ENCODE results near the gene CDCA5.
"Not testable (repeated sequence)": the region's sequence is repeated elsewhere in the genome, so short reads cannot be mapped to it uniquely, and the experiment has no call there.

CDCA5 gene

DNA sequence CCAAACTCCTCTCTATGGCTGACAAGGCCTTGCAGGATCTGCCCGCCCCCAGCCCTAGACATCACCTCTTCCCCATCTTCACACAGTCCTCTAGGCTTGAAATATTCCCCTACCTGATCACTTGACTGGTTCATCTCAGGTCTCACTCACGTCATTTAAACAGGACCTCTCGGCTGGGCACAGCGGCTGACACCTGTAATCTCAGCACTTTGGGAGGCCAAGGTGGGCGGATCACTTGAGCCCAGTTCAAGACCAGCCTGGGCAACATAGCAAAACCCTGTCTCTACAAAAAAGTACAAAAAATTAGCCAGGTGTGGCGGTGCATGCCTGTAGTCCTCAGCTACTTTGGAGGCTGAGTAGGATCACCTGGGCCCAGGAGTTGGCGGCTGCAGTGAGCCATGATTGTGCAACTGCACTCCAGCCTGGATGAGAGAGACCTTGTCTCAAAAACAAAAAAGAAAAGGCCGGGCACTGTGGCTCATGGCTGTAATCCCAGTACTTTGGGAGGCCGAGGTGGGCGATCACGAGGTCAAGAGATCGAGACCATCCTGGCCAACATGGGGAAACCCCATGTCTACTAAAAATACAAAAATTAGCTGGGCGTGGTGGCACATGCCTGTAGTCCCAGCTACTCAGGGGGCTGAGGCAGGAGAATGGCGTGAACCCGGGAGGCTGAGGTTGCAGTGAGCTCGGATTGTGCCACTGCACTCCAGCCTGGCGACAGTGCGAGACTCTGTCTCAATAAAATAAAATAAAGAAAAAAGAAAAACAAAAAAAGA lies 35.2 kb upstream of the CDCA5 start:
- DNase-seq (ENCODE audit: low read depth): not testable (repeated sequence)

DNA sequence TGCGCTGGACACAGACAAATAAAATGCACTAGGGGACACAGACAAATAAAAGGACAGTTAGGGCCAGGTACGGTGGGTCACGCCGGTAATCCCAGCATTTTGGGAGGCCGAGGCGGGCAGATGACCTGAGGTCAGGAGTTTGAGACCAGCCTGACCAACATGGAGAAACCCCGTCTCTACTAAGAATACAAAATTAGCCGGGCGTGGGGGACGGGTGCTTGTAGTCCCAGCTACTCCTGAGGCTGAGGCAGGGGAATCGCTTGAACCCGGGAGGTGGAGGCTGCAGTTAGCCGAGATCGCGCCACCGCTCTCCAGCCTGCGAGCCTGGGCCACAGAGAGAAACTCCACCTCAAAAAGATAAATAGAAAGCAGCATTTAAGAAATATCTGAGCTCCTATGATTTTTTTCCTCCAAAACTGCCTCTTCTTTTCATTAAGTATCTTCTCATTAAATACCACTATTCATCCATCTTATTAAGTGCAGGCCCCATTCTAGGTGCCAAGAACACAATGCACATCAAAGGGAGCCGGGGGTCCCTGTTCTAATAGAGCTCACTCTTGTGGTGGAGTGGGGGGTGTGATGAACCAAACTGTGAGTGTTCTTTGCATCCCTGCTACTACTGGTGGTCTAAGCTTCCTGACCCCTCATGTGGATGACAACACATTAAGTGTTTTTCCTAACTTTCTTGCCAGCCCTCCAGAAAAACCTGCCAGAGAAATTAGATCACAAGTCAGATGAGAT lies 34.4 kb upstream of the CDCA5 start:
- no peak for DNase-seq (ENCODE audit: low read depth)

DNA sequence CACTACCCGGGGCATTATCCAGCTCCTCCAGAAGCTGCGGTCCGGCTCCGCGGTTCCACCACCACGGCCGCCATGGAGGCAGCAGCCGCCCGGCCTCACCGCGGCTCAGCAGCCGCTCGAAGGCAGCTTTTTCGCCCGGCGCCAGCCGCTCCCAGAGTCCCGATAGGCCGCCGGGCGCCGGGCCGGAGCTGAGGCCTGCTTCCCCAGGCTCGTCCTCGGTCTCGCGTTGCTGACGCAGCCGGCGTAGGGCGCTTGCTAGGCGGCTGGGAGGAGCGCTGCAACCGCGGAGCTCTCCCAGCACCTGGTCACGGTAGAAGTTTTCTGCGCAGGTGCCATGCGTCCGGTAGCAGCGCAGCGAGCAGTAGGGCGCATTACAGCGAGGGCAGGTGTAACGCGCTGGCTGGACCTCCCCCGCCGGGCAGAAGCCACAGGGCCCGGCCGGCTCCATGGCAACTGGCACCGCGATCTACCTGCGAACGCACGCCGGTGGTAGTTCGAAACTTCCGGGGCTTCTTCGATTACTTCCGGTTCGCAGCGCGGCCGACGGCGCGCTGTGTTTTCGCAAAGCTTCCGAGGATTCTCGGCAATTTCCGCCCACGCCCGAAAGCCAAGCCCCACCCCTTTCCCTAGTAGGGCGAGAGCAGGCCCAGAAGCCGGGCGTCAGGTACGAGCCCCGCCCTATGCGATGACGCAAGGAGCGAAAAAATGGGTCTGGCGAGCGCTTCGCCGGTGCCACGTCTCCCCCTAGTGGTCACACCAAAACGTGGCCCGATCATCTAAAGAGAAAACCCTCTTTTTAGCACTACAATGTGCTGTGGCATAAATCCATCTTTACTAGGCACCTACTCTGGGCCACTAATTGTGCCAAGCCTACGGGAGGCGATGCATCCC lies 33.6 kb upstream of the CDCA5 start, which contains the start of gene ZNHIT2:
Gene ZNHIT2, minus strand, starts transcription at position 496 of the 891 bp plus-strand sequence. Its CDS starts 48 bp downstream, at position 448.
- DNase-seq (ENCODE audit: low read depth): peak; percentile 99

DNA sequence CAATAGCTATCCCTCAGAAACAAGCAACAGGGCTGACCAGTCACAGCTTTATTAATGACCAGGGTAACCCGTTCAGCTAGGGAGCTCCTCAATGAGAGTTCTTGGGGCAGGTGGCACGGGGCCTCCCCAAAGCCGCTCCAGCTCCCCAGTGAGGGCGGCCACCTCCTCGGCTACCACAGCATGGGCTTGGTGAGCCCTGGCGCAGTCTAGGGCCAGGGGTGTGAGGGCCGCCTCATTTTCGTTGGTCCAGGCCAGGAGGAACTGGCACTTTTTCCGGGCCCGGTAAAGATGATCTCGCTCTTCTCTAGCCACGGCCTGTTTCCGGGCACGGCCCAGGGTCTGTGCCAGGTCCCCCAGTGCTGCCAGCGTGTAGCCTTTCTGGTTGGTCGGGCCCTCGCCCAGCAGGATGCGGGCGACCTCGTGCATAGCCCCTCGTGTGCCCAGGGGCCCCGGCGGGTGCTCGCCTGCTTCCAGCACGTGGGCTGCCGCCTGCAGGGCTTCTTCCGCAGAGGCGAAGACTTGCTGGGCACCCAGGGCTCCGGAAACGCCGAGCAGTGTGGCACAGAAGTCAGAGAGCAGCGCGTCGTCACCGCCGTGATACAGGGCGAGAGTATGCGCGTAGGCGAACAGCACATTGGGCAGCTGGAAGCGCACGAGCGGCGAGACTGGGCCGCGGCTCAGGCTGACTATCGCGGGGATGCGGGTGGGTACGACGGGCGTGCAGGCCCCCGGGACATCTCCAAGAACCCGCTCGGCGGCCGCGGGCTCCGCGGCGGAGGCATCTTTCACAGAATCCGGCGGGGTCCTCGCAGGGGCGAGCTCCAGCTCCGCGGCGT lies 32.7 kb upstream of the CDCA5 start:
- DNase-seq (ENCODE audit: low read depth): peak; percentile 74

DNA sequence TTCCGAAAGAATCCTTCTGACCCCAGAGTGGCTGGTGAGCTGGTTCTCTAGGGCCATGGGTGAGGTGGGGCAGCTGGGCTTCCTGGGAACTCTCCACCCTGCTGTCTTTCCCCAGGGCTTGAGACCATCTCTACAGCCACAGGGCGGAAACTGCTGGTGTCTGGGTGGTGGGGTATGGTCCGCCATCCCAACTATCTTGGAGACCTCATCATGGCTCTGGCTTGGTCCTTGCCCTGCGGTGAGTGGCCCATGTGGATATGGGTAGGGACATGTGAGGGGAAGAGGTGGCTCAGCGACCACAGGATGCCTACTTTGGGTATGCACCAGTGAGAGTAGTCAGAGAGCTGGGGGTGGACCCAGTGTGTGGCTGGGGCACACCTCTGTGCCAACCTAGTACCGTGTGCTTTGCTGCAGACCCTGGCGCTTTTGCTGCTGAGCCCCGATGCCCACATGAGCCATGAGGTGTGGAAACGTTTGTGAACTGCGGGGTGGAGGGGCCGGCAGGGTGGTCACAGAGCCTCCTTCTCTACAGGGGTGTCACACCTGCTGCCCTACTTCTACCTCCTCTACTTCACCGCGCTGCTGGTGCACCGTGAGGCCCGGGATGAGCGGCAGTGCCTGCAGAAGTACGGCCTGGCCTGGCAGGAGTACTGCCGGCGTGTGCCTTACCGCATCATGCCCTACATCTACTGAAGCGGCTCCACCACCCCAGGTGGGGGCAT lies 31.7 kb upstream of the CDCA5 start:
- DNase-seq (ENCODE audit: low read depth): no peak

DNA sequence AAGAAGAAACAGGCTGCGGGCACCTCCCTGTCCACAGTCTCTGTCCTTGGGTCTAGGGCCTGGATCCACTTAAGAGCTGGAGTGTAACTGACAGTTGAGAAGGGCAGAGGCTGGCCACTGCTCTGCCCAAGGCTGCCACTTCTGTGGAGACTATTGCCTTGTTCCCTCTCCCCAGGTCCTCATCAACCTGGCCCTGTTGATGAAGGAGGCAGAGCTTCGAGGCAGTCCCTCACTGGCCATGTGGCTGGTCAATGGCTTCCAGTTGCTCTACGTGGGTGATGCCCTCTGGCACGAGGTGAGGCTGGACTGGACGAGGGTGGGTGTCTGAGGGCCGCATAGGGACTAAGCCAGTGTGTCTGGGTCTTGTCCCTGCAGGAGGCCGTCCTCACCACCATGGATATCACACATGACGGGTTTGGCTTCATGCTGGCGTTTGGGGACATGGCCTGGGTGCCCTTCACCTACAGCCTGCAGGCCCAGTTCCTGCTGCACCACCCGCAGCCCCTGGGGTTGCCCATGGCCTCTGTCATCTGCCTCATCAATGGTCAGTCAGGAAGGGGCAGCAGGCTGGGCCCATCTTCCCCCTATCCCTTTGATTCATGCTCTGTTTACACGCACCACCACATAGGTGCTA lies 30.8 kb upstream of the CDCA5 start:
- no peak for DNase-seq (ENCODE audit: low read depth)

DNA sequence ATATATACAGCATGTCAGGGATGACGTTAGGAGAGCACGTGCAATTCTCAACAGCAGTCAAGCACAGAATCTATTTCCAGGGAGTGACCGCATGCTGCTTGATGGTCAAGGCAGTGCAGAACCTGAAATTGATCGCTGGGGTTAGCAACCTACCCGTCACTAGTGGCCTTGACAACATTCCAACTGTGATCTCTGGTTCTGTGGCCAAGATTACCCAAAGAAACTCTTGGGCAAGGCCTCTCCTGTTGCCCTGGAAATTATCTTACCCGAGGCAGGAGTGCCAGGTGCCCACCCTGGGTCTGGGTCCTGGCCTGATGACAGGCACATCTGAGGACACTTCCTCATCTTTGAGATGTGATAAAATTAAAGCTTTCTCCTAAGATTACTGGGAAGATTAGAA lies 30.0 kb upstream of the CDCA5 start:
- no peak for DNase-seq (ENCODE audit: low read depth)

DNA sequence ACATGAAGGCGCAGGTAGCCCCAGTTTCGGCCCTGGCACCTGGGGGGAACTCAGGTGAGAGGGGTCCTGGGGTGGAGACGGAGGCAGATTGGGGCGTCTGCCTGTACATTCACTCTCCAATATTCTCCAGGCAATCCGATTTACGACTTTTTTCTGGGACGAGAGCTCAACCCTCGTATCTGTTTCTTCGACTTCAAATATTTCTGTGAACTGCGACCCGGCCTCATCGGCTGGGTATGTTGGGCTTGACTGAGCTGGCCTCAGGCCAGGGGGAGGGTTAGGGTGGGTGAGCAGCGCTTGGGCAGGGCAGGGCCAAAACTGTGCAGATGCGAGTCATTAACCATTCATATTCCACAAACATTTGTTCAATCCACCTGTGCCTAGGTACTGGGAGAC lies 29.5 kb upstream of the CDCA5 start:
- DNase-seq (ENCODE audit: low read depth): peak; percentile 15

DNA sequence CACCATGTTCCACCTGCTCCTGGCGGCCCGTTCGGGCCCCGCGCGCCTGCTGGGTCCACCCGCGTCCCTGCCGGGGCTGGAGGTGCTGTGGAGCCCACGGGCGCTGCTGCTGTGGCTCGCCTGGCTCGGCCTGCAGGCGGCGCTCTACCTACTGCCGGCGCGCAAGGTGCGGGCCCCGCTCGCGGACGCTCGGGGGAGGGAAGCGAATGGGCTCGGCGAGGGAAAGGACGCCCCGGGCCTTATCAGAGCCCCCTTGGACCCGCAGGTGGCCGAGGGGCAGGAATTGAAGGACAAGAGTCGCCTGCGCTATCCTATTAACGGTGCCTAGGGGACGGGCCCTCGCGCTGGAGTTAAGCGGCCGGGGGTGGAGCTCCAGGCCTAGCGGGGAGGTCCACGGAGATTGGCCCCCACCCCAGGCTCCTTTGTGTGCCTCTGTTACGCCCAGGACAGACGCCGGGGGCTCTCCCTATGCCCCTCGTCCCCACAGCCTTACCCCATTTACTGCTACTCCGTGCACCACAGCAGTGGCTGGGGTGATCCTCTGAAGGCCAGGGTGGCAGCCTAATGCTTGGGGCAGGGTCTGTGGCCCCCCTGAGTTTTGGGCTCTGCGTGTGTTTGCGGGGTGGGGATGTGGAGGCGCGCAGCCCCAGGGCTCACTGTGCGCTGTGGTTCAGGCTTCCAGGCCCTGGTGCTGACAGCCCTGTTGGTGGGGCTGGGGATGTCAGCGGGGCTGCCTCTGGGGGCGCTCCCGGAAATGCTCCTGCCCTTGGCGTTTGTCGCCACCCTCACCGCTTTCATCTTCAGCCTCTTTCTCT lies 28.9 kb upstream of the CDCA5 start:
- DNase-seq (ENCODE audit: low read depth): peak; percentile 49

DNA sequence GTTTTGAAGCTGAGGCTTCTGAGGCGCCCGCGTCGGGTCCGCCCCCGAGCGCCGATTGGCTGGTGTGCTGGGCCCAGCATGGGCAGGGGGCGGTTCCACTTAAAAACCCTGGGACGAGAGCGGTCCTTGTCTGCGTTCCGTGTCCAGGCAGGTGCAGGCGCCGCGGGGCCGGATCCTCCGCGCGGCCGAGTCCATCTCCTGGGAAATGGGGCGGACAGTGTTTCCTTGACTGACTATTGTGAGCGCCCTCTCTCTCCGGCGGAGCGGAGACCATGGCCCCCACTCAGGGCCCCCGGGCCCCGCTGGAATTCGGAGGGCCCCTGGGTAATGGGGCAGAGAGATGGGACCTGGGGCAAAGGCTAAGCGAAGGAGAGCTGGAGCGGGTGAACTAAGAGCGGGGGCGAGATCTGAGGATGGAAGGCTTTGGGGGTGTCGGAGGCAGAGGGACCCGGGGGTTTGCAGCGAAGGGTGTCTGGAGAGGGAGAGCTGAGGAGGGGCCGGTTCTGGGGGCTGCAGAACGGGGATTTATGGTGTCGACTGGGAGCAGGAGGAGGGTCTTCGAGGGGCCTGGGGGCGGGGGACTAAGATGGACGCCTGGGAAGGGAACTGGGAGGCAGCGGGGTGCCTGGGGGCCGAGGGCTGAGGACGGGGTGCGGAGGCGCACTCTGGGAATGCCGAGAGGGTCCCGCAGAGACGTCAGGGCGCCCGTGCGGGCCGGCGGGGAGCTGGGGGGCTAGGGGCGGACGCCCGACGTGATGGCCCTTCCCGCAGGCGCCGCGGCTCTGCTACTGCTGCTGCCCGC lies 28.1 kb upstream of the CDCA5 start, which contains the start of gene TM7SF2:
Gene TM7SF2, plus strand, starts transcription at position 129 of the 802 bp plus-strand sequence. Its CDS starts 144 bp downstream, at position 273.
- DNase-seq (ENCODE audit: low read depth): peak; percentile 93

DNA sequence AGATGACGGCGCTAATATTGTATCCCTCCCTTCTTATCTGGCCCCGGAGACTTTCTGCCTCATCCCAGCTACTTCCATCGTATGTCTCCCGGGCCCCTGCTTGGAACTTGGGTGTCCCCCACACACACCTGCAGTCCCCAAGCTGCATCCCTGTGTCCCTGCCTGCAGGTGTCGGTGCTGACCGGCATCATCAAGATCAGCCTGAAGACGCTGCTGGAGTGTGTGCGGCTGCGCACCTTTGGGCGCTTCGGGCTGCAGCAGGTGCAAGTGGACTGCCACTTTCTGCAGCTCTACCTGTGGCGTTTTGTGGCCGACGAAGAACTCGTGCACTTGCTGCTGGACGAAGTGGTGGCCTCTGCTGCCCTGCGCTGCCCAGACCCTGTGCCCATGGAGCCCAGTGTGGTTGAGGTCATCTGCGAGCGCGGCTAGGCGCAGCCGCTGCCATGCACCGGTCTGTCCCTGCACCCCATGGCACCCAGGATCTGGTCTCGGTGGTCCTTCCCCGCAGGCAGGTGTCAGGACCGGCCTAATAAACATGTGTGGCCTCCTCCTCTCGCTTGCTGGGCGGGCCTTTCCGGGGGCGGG lies 27.4 kb upstream of the CDCA5 start:
- DNase-seq (ENCODE audit: low read depth): no peak

DNA sequence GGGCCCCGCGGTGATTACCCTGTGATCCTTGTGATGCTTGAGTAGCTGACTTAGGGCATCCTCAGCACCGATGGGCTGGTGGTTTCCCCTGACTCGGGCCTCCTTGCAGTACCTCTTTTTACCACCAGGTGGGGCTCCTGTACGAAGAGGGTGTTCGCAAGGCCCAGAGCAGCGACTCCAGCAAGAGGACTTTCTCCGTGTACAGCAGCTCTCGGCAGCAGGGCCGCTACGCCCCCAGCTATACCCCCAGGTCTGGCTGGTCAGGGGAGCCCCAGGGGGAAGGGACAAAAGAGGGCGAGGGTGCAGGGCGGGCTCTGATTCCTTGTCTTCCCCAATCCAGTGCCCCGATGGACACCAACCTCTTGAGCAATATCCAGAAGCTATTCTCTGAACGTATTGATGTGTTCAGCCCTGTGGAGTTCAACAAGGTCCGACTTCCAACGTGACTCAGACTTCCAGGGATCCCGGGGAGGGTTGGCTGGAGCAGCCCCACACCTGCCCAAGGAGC lies 26.6 kb upstream of the CDCA5 start:
- peak; percentile 85 for DNase-seq (ENCODE audit: low read depth)

DNA sequence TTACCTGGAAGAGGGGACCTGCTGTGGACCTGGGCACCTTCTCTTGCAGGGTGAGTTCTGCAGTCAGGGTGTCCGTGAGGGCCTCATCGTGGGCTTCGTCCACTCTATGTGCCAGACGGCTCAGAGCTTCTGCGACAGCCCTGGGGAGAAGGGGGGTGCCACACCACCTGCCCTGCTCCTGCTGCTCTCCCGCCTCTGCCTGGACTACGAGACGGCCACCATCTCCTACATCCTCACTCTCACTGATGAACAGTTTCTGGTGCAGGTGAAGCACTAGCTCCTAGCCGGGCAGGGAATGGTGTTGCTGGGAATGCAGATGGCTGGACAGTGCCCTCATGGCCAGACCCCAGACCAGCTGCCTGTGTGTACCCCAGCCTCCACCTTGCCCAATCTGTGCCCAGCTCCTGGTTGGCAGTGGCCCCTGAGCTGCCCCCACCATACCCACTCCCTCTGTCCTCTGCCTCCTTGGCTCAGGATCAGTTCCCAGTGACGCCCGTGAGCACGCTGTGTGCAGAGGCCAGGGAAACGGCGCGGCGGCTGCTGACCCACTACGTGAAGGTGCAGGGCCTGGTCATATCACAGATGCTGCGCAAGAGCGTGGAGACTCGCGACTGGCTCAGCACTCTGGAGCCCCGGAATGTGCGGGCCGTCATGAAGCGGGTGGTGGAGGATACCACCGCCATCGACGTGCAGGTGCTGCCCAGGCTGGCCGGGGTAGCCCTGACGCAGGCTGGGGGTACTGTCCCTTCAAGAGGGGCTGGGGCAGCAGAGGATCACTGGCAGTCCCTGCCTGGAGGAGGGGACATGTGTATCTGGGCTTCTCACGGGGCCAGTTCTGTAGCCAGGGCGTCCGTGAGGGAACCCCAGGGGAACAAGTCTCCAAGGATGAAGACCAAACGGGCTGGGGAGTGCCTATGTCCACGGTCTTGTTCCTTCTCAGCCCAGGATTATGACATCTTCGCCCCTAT lies 25.7 kb upstream of the CDCA5 start:
- no peak for DNase-seq (ENCODE audit: low read depth)

DNA sequence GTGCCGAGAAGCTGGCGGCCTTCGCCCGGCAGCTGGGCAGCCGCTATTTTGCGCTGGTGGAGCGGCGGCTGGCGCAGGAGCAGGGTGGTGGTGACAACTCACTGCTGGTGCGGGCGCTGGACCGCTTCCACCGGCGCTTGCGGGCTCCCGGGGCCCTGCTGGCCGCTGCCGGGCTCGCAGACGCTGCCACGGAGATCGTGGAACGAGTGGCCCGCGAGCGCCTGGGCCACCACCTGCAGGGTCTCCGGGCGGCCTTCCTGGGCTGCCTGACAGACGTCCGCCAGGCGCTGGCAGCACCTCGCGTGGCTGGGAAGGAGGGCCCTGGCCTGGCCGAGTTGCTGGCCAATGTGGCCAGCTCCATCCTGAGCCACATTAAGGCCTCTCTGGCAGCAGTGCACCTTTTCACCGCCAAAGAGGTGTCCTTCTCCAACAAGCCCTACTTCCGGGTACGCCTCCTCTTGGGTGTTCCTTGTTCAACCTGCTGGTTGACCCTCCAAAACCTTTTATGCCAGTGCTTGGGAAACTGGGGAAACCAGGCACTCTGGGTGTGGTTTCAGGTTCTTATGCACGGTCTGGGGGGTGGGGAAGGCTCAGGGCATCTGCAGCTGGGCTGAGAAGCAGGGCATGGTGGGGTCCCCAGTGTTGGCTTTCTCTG lies 24.8 kb upstream of the CDCA5 start:
- no peak for DNase-seq (ENCODE audit: low read depth)

DNA sequence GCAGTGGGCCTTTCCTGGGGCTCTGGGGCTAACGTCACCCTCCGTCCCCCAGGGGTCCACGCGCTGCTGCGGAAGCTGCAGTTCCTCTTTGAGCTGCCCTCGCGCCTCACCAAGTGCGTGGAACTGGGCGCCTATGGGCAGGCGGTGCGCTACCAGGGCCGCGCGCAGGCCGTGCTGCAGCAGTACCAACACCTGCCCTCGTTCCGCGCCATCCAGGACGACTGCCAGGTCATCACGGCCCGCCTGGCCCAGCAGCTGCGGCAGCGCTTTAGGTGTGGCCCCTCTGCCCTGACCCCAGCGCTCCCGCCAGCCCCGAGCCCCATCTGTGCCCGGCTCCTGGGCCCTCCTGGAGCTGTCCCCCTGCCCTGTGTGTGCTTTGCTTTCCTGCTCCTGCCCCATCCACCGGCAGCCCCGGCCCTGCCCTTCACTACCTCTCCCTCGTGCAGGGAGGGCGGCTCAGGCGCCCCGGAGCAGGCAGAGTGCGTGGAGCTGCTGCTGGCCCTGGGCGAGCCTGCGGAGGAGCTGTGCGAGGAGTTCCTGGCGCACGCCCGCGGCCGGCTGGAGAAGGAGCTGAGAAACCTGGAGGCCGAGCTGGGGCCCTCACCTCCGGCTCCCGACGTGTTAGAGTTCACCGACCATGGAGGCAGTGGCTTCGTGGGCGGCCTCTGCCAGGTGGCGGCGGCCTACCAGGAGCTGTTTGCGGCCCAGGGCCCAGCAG lies 24.1 kb upstream of the CDCA5 start:
- DNase-seq (ENCODE audit: low read depth): no peak
